ENCODE data around the gene STOML2. TPM values are rescaled to one million over a fixed set of nuclear protein-coding genes. Genes with fewer than 3 reads are reported as not detected.

Gene STOML2
- total and polyA plus RNA-seq, 2 experiments from 2014 or later: 114 to 210 TPM

DNA sequence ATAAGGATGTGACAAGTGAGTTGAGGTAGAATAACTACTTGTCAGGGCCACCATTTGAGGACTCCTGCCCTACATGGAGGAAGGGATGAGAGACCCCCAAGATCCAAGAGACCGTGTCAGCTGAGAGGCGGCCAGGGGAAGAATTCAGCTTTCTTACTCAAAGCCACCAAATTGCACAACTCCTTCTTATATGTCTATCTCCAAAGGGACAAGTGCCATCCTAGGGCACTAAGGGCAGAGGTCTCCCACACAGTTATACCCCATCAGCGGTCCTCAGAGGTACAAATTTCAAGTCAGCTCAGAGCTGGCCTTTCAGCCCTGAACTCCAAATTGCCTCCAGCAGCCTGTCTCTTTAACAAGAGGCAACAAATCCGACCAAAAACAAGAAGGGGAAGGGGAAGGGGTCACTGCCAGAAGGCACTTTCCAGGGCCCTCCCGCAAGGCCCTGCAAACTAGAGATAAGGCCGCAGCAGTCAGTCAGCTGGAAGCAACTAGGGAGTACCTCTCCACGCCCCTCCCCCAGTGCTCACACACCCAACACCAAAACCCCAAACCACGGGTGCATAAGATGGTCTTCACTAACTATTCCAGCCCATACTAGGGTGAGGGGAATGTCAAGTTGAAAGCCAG lies 6.1 kb upstream of the STOML2 start:
- no peak overlapping the region for H3K4me3 Mint-ChIP-seq
- ATAC-seq: no peak

More for the DNA sequence above, 6.1 kb upstream of the STOML2 start:
- Histone ChIP-seq H3K4me1 (ENCODE audit: insufficient read depth) (peaks cover 10% of the 10 kb centered on the region), H3K4me2 (no peak overlapping the region), H2AFZ (no peak overlapping the region), H3K27me3 (ENCODE audit: insufficient read depth) (no peaks in the 10 kb centered on the region), H3F3A (replicated peaks; ENCODE audit: low read depth) (peaks cover 9% of the 10 kb centered on the region; the same call in 1 of the 2 replicates), H3K27ac (ENCODE audit: low read depth) (no peak overlapping the region), H3K9me2 (ENCODE audit: insufficient read depth) (no peaks in the 10 kb centered on the region), H3K79me2 (replicated peaks; ENCODE audit: insufficient read depth) (peaks cover 16% of the 10 kb centered on the region; the same call in 1 of the 2 replicates), H3K36me3 (ENCODE audit: insufficient read depth) (no peaks in the 10 kb centered on the region), H3K4me3 (no peak overlapping the region), H4K20me1 (replicated peaks; ENCODE audit: insufficient read depth) (no peaks in the 10 kb centered on the region)
- peaks cover 11% of the 10 kb centered on the region for H3K27me3 Mint-ChIP-seq (ENCODE audit: insufficient read depth, low read depth, poor library complexity)
- no peak overlapping the region for H3K27ac Mint-ChIP-seq
- peaks cover 6% of the 10 kb centered on the region; the same call in 2 of the 3 replicates for H3K36me3 Mint-ChIP-seq (ENCODE audit: low read depth)
- no peaks in the 10 kb centered on the region for H3K9me3 Mint-ChIP-seq
- peaks cover 24% of the 10 kb centered on the region for H3K4me1 Mint-ChIP-seq
- TF ChIP-seq, protein P1, sequence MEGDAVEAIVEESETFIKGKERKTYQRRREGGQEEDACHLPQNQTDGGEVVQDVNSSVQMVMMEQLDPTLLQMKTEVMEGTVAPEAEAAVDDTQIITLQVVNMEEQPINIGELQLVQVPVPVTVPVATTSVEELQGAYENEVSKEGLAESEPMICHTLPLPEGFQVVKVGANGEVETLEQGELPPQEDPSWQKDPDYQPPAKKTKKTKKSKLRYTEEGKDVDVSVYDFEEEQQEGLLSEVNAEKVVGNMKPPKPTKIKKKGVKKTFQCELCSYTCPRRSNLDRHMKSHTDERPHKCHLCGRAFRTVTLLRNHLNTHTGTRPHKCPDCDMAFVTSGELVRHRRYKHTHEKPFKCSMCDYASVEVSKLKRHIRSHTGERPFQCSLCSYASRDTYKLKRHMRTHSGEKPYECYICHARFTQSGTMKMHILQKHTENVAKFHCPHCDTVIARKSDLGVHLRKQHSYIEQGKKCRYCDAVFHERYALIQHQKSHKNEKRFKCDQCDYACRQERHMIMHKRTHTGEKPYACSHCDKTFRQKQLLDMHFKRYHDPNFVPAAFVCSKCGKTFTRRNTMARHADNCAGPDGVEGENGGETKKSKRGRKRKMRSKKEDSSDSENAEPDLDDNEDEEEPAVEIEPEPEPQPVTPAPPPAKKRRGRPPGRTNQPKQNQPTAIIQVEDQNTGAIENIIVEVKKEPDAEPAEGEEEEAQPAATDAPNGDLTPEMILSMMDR (conservative IDR thresholded peaks at IDR 0.05; ENCODE audit: low read depth in 2 of 2): no peak
- TF ChIP-seq EZH2phosphoT487 (IDR thresholded peaks at IDR 0.05; ENCODE audit: unreplicated experiment): no peak
- no peak for TF ChIP-seq ZNF114 (CRISPR knock-in tag; IDR thresholded peaks at IDR 0.05)
- TF ChIP-seq, protein P2, sequence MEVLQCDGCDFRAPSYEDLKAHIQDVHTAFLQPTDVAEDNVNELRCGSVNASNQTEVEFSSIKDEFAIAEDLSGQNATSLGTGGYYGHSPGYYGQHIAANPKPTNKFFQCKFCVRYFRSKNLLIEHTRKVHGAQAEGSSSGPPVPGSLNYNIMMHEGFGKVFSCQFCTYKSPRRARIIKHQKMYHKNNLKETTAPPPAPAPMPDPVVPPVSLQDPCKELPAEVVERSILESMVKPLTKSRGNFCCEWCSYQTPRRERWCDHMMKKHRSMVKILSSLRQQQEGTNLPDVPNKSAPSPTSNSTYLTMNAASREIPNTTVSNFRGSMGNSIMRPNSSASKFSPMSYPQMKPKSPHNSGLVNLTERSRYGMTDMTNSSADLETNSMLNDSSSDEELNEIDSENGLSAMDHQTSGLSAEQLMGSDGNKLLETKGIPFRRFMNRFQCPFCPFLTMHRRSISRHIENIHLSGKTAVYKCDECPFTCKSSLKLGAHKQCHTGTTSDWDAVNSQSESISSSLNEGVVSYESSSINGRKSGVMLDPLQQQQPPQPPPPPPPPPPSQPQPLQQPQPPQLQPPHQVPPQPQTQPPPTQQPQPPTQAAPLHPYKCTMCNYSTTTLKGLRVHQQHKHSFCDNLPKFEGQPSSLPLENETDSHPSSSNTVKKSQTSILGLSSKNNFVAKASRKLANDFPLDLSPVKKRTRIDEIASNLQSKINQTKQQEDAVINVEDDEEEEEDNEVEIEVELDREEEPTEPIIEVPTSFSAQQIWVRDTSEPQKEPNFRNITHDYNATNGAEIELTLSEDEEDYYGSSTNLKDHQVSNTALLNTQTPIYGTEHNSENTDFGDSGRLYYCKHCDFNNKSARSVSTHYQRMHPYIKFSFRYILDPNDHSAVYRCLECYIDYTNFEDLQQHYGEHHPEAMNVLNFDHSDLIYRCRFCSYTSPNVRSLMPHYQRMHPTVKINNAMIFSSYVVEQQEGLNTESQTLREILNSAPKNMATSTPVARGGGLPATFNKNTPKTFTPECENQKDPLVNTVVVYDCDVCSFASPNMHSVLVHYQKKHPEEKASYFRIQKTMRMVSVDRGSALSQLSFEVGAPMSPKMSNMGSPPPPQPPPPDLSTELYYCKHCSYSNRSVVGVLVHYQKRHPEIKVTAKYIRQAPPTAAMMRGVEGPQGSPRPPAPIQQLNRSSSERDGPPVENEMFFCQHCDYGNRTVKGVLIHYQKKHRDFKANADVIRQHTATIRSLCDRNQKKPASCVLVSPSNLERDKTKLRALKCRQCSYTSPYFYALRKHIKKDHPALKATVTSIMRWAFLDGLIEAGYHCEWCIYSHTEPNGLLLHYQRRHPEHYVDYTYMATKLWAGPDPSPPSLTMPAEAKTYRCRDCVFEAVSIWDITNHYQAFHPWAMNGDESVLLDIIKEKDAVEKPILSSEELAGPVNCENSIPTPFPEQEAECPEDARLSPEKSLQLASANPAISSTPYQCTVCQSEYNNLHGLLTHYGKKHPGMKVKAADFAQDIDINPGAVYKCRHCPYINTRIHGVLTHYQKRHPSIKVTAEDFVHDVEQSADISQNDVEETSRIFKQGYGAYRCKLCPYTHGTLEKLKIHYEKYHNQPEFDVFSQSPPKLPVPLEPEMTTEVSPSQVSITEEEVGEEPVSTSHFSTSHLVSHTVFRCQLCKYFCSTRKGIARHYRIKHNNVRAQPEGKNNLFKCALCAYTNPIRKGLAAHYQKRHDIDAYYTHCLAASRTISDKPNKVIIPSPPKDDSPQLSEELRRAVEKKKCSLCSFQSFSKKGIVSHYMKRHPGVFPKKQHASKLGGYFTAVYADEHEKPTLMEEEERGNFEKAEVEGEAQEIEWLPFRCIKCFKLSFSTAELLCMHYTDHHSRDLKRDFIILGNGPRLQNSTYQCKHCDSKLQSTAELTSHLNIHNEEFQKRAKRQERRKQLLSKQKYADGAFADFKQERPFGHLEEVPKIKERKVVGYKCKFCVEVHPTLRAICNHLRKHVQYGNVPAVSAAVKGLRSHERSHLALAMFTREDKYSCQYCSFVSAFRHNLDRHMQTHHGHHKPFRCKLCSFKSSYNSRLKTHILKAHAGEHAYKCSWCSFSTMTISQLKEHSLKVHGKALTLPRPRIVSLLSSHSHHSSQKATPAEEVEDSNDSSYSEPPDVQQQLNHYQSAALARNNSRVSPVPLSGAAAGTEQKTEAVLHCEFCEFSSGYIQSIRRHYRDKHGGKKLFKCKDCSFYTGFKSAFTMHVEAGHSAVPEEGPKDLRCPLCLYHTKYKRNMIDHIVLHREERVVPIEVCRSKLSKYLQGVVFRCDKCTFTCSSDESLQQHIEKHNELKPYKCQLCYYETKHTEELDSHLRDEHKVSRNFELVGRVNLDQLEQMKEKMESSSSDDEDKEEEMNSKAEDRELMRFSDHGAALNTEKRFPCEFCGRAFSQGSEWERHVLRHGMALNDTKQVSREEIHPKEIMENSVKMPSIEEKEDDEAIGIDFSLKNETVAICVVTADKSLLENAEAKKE (CRISPR knock-in tag; IDR thresholded peaks at IDR 0.05): no peak
- TF ChIP-seq ZNF331 (CRISPR knock-in tag; IDR thresholded peaks at IDR 0.05; ENCODE audit: low read depth): no peak
- TF ChIP-seq, protein P3, sequence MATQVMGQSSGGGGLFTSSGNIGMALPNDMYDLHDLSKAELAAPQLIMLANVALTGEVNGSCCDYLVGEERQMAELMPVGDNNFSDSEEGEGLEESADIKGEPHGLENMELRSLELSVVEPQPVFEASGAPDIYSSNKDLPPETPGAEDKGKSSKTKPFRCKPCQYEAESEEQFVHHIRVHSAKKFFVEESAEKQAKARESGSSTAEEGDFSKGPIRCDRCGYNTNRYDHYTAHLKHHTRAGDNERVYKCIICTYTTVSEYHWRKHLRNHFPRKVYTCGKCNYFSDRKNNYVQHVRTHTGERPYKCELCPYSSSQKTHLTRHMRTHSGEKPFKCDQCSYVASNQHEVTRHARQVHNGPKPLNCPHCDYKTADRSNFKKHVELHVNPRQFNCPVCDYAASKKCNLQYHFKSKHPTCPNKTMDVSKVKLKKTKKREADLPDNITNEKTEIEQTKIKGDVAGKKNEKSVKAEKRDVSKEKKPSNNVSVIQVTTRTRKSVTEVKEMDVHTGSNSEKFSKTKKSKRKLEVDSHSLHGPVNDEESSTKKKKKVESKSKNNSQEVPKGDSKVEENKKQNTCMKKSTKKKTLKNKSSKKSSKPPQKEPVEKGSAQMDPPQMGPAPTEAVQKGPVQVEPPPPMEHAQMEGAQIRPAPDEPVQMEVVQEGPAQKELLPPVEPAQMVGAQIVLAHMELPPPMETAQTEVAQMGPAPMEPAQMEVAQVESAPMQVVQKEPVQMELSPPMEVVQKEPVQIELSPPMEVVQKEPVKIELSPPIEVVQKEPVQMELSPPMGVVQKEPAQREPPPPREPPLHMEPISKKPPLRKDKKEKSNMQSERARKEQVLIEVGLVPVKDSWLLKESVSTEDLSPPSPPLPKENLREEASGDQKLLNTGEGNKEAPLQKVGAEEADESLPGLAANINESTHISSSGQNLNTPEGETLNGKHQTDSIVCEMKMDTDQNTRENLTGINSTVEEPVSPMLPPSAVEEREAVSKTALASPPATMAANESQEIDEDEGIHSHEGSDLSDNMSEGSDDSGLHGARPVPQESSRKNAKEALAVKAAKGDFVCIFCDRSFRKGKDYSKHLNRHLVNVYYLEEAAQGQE (IDR thresholded peaks at IDR 0.05; ENCODE audit: unreplicated experiment): no peak
- TF ChIP-seq POLR2AphosphoS5 (IDR thresholded peaks at IDR 0.05; ENCODE audit: low read depth): no peak
- TF ChIP-seq, protein P4, sequence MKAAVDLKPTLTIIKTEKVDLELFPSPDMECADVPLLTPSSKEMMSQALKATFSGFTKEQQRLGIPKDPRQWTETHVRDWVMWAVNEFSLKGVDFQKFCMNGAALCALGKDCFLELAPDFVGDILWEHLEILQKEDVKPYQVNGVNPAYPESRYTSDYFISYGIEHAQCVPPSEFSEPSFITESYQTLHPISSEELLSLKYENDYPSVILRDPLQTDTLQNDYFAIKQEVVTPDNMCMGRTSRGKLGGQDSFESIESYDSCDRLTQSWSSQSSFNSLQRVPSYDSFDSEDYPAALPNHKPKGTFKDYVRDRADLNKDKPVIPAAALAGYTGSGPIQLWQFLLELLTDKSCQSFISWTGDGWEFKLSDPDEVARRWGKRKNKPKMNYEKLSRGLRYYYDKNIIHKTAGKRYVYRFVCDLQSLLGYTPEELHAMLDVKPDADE (IDR thresholded peaks at IDR 0.05): no peak
- no peak for TF ChIP-seq JUNB (IDR thresholded peaks at IDR 0.05; ENCODE audit: unreplicated experiment)
- no peak for TF ChIP-seq NANOG (IDR thresholded peaks at IDR 0.05; ENCODE audit: borderline replicate concordance)
- no peak for TF ChIP-seq CREB1 (CRISPR knock-in tag; IDR thresholded peaks at IDR 0.05; ENCODE audit: low read depth)
- TF ChIP-seq EZH2 (IDR thresholded peaks at IDR 0.05; ENCODE audit: low read depth, unreplicated experiment): no peak
- no peak for TF ChIP-seq STAT1 (IDR thresholded peaks at IDR 0.05; ENCODE audit: unreplicated experiment)
- no peak for DNase-seq (ENCODE audit: low spot score)
